IMR-90 (cell line): ENCODE data around the gene ARHGEF4.

Source experiments
- MXI1 ChIP-seq: IDR thresholded peaks from 2 replicates; pipeline ENCODE4 v1.6.1; 2012; ENCODE audit warnings: low read depth, mild to moderate bottlenecking, low read length, moderate library complexity, borderline replicate concordance
- POLR2A ChIP-seq: IDR thresholded peaks from 2 replicates; pipeline ENCODE4 v1.6.1; 2012; ENCODE audit warnings: mild to moderate bottlenecking, low read depth, low read length
- TF ChIP-seq, protein P1 (sequence below): conservative IDR thresholded peaks from 2 replicates; pipeline ENCODE4 v1.5.1; 2012; ENCODE audit warnings: mild to moderate bottlenecking, low read depth, low read length, improper control_type of control experiment

DNA sequence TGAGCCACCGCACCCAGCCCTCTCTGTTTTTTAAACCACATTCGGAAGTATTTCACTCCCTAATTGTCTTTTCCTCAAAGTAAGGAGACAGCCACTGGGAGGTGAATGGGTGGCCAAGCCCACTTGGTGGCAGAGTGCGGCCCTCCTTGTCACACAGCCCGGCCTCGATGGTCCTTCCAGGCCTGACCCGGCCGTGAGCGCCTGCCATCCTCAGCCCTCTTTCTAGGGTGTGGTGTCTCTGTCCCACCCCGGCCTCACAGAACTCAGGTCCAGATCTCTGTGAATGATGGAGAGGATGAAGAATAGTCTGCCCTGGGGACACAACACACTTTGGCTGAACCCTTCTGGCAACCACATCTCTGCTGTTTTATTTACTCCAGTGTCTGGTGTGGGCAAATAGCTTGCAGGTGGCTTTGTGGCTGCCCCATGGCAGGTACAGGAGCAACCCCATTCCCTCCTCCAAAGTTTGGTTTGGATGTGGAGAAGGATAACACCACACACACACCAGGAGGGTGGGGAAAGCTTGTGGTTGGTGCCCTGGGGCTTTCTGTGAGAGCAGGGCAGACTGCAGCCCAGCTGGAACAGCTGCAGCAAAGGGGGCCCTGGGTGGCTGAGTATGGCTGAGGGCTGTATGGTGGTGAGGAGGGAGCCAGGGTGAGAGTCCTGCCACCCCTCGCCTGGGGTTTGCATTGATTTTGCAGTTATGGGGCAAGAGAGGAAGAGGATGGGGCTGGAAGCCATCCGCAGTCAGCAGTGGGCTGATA, 167.9 kb downstream of the ARHGEF4 start:
- TF ChIP-seq, protein P1, sequence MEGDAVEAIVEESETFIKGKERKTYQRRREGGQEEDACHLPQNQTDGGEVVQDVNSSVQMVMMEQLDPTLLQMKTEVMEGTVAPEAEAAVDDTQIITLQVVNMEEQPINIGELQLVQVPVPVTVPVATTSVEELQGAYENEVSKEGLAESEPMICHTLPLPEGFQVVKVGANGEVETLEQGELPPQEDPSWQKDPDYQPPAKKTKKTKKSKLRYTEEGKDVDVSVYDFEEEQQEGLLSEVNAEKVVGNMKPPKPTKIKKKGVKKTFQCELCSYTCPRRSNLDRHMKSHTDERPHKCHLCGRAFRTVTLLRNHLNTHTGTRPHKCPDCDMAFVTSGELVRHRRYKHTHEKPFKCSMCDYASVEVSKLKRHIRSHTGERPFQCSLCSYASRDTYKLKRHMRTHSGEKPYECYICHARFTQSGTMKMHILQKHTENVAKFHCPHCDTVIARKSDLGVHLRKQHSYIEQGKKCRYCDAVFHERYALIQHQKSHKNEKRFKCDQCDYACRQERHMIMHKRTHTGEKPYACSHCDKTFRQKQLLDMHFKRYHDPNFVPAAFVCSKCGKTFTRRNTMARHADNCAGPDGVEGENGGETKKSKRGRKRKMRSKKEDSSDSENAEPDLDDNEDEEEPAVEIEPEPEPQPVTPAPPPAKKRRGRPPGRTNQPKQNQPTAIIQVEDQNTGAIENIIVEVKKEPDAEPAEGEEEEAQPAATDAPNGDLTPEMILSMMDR, result no peak
- no peak for TF ChIP-seq POLR2A
- no peak for TF ChIP-seq MXI1
